SU-DHL-6 (cell line): ENCODE results near the gene THOC7.

Experiments used
- H2AFZ ChIP-seq: fragments of 200-600 bp; sonication (generic); 2 replicates; pipeline ENCODE4 v1.6.1; 2014; ENCODE audit warnings: low read depth, mild to moderate bottlenecking, moderate library complexity, mixed read lengths, antibody characterized with exemption, low read length; ENCODE audit not compliant: severe bottlenecking
- H3F3A ChIP-seq: fragments of 200-600 bp; shearing (Covaris generic); 2 replicates; pipeline ENCODE4 v1.6.0; 2016; ENCODE audit warnings: antibody characterized with exemption, mild to moderate bottlenecking; ENCODE audit not compliant: insufficient read depth
- H3K27ac ChIP-seq: fragments of 200-600 bp; sonication (generic); 2 replicates; pipeline ENCODE4 v1.5.1; 2016; ENCODE audit warnings: low read depth, mild to moderate bottlenecking, low read length, moderate library complexity, mixed read lengths
- H3K27me3 ChIP-seq: fragments of 200-600 bp; sonication (generic), shearing (Covaris generic); 2 replicates; pipeline ENCODE4 v1.6.0; 2014; ENCODE audit warnings: mild to moderate bottlenecking, low read length
- H3K36me3 ChIP-seq: fragments of 200-600 bp; sonication (generic); 2 replicates; pipeline ENCODE4 v1.6.1; 2014; ENCODE audit warnings: mild to moderate bottlenecking, low read length, mixed read lengths
- H3K4me2 ChIP-seq: fragments of 300-600, 200-600 bp; shearing (Covaris generic), sonication (generic); 2 replicates; pipeline ENCODE4 v1.6.0; 2014; ENCODE audit warnings: low read length, low read depth, mild to moderate bottlenecking; ENCODE audit not compliant: poor library complexity, severe bottlenecking
- H3K4me3 ChIP-seq: fragments of 200-600 bp; sonication (generic); 2 replicates; pipeline ENCODE4 v1.5.1; 2014; ENCODE audit warnings: antibody characterized with exemption, low read length, mild to moderate bottlenecking, mixed read lengths; ENCODE audit not compliant: insufficient read depth, poor library complexity, severe bottlenecking
- H3K79me2 ChIP-seq: fragments of 200-600 bp; sonication (generic); 2 replicates; pipeline ENCODE4 v1.6.1; 2014; ENCODE audit warnings: mild to moderate bottlenecking, low read length, moderate library complexity; ENCODE audit not compliant: insufficient read depth
- H3K9ac ChIP-seq: fragments of 200-600 bp; sonication (generic); 2 replicates; pipeline ENCODE4 v1.7.0; 2014; ENCODE audit warnings: mild to moderate bottlenecking, low read length
- H3K9me2 ChIP-seq: fragments of 200-600 bp; sonication (generic); replicated peaks from 2 replicates; pipeline ENCODE4 v1.6.1; 2014; ENCODE audit warnings: low read length; ENCODE audit not compliant: insufficient read depth
- H3K9me3 ChIP-seq: fragments of 200-600 bp; sonication (generic); 2 replicates; pipeline ENCODE4 v1.6.1; 2014; ENCODE audit warnings: low read length, mixed read lengths; ENCODE audit not compliant: insufficient read depth
- H4K20me1 ChIP-seq: fragments of 200-600 bp; sonication (generic); 2 replicates; pipeline ENCODE4 v1.6.1; 2014; ENCODE audit warnings: low read depth, mild to moderate bottlenecking, antibody characterized with exemption, low read length, moderate library complexity, mixed read lengths
- EZH2phosphoT487 ChIP-seq: fragments of 200-600 bp; sonication (generic), shearing (Covaris generic); conservative IDR thresholded peaks from 2 replicates; pipeline ENCODE4 v1.6.1; 2018; ENCODE audit warnings: mild to moderate bottlenecking, antibody characterized with exemption, low read length, moderate library complexity, mixed read lengths
- TF ChIP-seq, protein P1 (sequence below): fragments of 200-600 bp; sonication (generic); IDR thresholded peaks from one replicate; pipeline ENCODE4 v1.5.1; 2017; ENCODE audit warnings: antibody characterized with exemption, mild to moderate bottlenecking, low read length, moderate library complexity; ENCODE audit not compliant: insufficient read depth, poor library complexity, severe bottlenecking

Gene THOC7

DNA sequence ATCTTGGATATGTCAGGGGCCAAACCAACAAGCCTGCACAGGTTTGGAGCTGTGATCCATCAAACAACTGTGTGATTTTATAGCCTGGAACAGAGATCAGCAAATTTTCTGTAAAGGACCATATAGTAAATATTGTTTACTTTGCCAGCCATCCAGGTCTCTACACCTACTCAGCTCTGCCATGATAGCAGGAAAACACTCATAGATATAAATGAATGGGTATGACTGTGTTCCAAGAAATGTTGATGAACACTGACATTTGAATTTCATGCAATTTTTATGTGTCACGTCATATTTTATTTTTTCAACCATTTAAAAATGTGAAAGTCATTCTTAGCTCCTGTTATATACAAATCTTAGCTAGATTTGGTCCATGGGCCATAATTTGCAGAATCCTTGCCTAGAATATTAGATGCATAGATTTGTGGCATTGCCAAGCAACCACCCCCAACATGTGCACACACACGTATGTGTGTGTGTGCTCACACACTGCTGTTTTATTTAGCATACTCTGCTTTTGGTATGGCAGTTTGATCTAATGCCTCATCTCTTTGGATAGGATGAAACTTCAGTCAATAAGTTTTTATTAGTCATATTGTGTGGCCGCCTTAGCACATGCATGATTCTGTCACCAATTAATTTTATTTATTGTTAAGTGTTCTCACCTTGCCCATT is 6.5 kb upstream of the THOC7 start:
- Histone ChIP-seq H3K4me3 (no peak overlapping the region), H3K4me2 (no peak overlapping the region), H3K9ac (no peak overlapping the region), H3K36me3 (peaks cover 6% of the 10 kb centered on the region; the same call in 1 of the 2 replicates), H3F3A (no peaks in the 10 kb centered on the region; the same call in 1 of the 2 replicates), H3K27me3 (no peaks in the 10 kb centered on the region), H3K9me2 (no peaks in the 10 kb centered on the region), H3K9me3 (no peaks in the 10 kb centered on the region), H3K79me2 (peaks cover 96% of the 10 kb centered on the region), H4K20me1 (peaks cover 14% of the 10 kb centered on the region; the same call in 1 of the 2 replicates), H2AFZ (no peak overlapping the region), H3K27ac (no peak overlapping the region)
- TF ChIP-seq, protein P1, sequence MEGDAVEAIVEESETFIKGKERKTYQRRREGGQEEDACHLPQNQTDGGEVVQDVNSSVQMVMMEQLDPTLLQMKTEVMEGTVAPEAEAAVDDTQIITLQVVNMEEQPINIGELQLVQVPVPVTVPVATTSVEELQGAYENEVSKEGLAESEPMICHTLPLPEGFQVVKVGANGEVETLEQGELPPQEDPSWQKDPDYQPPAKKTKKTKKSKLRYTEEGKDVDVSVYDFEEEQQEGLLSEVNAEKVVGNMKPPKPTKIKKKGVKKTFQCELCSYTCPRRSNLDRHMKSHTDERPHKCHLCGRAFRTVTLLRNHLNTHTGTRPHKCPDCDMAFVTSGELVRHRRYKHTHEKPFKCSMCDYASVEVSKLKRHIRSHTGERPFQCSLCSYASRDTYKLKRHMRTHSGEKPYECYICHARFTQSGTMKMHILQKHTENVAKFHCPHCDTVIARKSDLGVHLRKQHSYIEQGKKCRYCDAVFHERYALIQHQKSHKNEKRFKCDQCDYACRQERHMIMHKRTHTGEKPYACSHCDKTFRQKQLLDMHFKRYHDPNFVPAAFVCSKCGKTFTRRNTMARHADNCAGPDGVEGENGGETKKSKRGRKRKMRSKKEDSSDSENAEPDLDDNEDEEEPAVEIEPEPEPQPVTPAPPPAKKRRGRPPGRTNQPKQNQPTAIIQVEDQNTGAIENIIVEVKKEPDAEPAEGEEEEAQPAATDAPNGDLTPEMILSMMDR = no peak
- TF ChIP-seq EZH2phosphoT487 = no peak

DNA sequence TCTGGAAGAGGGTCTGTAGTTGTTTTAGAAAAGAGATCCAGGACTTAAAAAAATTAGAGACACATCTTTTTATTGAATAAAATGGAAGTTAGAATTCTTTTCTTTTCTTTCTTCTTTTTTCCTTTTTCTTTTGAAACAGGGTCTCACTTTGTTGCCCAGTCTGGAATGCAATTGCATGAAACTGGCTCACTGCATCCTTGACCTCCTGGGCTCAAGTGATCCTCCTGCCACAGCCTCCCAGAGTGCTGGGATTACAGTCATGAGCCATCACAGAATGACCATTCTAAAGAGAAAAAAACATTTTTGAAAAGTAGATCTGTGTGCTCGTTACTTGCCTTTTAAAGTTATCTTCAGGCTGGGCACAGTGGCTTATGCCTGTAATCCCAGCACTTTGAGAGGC is 3.6 kb upstream of the THOC7 start:
- peaks cover 9% of the 10 kb centered on the region; the same call in 1 of the 2 replicates for H4K20me1 ChIP-seq
- H3K79me2 ChIP-seq = peaks cover 92% of the 10 kb centered on the region
- H3K4me2 ChIP-seq = peak overlapping the region; percentile 17
- H3K9me2 ChIP-seq = no peaks in the 10 kb centered on the region
- H3K9ac ChIP-seq = no peak overlapping the region
- TF ChIP-seq, protein P1 = no peak
- TF ChIP-seq EZH2phosphoT487 = no peak
- H3F3A ChIP-seq = no peaks in the 10 kb centered on the region; the same call in 1 of the 2 replicates
- H3K9me3 ChIP-seq = no peaks in the 10 kb centered on the region
- H2AFZ ChIP-seq = no peak overlapping the region
- H3K27ac ChIP-seq = no peak overlapping the region
- no peak overlapping the region for H3K4me3 ChIP-seq
- no peaks in the 10 kb centered on the region for H3K27me3 ChIP-seq
- peaks cover 6% of the 10 kb centered on the region; the same call in 1 of the 2 replicates for H3K36me3 ChIP-seq

GRCh38 chr3:63864965-63865327 is 1.3 kb upstream of the THOC7 start:
- Histone ChIP-seq H4K20me1 (no peaks in the 10 kb centered on the region), H3K27ac (peak overlapping the region; percentile 75), H3K9me2 (no peaks in the 10 kb centered on the region), H3K36me3 (peaks cover 6% of the 10 kb centered on the region; the same call in 1 of the 2 replicates), H3K9me3 (no peaks in the 10 kb centered on the region), H2AFZ (peak overlapping the region; percentile 85), H3K9ac (peak overlapping the region; percentile 70), H3K79me2 (peaks cover 92% of the 10 kb centered on the region), H3F3A (no peaks in the 10 kb centered on the region; the same call in 1 of the 2 replicates), H3K4me2 (peak overlapping the region; percentile 63), H3K4me3 (peak overlapping the region; percentile 73), H3K27me3 (no peaks in the 10 kb centered on the region)
- no peak for TF ChIP-seq EZH2phosphoT487
- TF ChIP-seq, protein P1 = no peak
